CMK (cell line): ENCODE results near the gene TNFAIP8L1.
"Not testable (repeated sequence)": the region's sequence is repeated elsewhere in the genome, so short reads cannot be mapped to it uniquely, and the experiment has no call there.

Experiments
- DNase-seq: peaks from one replicate; pipeline ENCODE4 v3.0.0-alpha.2; 2010; ENCODE audit warnings: low read depth

The TNFAIP8L1 gene

GRCh38 chr19:4680021-4680420, 40.7 kb downstream of the TNFAIP8L1 start:
- not testable (repeated sequence) for DNase-seq

GRCh38 chr19:4682417-4683200, 43.3 kb downstream of the TNFAIP8L1 start:
- no peak for DNase-seq

- DNase-seq, result no peak
These were observed 45.2 kb downstream of the TNFAIP8L1 start for GRCh38 chr19:4684312-4685095.

- DNase-seq, result no peak
These were observed 47.4 kb downstream of the TNFAIP8L1 start for GRCh38 chr19:4686700-4687099.

- DNase-seq, result no peak
These were observed 48.1 kb downstream of the TNFAIP8L1 start for GRCh38 chr19:4687396-4687795.

DNA sequence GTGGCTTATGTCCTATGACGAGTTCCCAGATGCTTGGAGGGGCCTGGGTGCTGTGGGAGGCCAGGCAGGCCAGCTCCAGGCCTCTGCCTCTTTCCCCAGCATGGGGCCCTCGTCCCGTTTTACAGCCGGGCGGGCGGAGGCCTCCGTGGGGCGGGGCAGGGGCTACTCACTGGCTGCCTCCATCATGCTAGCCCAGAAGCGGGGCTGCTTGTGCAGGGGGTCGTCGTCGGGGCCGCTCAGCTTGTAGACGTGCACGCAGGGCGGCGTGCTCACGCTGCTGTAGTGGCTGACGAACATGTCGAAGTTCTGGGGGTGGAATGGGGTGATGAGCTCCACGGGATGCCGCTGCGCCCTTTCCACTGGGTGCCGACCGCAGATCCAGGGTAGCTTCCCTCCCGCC, 49.3 kb downstream of the TNFAIP8L1 start:
- no peak for DNase-seq

DNA sequence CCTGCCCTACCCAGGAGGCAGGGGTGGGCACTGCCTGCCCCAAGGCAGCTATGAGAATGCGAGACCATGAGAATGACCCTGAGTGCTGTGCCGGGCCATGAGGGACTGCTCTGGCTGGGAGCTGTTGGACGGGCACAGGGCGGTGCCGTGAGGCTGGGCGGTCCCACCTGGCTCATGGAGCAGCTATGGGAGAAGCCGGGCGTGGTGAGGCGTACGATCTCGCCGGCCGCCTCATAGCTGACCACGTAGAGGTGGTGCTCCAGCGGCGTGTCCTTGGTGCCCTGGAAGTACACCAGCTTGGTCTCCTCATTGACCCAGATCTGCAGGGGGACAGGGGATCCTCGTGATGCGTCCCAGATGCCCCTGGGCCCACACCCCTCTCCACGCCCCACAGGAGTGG, 50.1 kb downstream of the TNFAIP8L1 start:
- no peak for DNase-seq

DNA sequence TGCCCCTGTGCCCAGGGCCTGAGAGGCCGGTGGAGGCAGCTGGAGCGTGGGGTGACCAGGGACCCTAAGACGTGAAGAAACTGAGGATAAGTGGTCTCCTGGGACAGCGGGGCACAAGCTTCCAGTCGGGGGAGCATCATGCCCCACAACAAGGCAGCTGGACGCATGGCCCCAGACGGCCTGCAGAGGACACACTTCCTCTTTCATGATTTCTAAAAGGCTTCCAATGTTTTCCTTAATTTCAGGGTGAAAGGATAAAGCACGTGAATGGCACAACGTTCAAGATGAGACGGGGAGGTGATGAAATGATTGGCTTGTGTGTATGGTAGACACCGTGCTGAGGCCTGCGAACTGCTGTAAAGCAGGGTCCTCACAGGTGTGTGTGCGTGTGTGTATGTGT, 51.0 kb downstream of the TNFAIP8L1 start:
- DNase-seq, result no peak

GRCh38 chr19:4691373-4691772, 52.1 kb downstream of the TNFAIP8L1 start:
- no peak for DNase-seq

DNA sequence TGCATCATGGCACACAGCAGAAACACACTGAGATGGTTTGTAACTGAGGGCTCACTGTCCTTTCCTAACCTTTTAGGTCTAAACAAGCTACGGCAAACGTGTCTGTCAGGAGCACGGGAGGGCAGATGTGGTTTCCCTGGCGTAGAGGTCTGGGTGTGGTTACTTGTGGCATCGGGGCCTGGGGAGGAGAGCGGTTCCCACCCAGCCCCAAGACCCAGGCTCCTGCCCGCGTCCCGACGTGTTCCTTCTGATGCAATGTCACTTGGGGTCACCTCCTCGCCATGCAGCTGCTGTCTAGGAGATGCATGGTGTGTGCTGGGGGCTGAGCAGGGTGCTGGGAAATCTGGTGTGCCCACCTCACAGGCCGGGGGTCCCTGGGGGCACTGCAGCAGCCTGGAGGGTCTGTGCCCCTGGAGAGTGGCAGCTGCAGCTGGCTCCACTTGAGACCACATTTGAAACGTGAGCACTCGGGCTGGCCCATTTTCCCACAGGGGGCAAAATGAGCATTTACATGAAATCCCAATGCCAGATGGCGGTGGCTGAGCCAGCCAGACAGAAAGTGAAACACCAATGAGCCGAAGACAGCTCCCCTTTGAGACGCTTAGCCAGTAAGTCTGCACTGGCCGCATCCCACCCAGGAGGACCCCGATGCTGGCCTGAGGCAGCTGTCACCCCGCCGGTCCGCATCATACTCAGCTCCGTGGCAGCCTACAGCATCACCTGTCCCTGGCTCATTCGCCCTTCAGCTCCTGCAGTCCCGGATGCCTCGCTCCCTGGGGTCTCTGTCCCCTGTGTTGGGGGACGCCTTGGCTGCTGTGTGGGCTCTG, 53.1 kb downstream of the TNFAIP8L1 start:
- DNase-seq, result no peak

- no peak for DNase-seq
These were observed 53.7 kb downstream of the TNFAIP8L1 start for GRCh38 chr19:4693078-4693350.

GRCh38 chr19:4693471-4694121, 54.3 kb downstream of the TNFAIP8L1 start:
- no peak for DNase-seq

- no peak for DNase-seq
These were observed 55.1 kb downstream of the TNFAIP8L1 start for GRCh38 chr19:4694211-4694987.

DNA sequence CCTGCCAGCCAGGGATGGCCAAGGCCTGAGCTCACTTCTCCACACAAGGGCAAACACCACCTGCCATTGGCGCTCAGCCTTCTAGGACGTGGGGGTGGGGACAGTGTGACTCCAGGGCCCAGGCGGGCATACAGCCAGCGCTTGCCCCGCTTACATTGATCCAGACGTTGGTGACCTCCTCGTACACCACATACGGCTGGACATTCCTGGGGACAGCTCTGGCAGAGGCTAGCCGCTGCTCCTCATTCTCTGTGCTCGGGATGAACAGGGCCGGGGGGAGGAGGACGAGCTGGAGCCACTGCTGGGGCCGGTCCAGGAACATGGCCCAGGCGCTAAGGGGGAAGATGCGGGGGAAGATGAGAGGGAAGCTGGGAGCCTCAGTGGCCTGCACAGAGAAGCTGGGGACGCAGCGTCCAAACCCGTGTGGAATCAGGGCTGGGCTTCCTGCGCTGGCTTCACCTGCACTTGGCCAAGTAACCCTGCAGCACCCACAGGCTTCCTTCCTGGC, 56.0 kb downstream of the TNFAIP8L1 start:
- DNase-seq, result no peak

DNA sequence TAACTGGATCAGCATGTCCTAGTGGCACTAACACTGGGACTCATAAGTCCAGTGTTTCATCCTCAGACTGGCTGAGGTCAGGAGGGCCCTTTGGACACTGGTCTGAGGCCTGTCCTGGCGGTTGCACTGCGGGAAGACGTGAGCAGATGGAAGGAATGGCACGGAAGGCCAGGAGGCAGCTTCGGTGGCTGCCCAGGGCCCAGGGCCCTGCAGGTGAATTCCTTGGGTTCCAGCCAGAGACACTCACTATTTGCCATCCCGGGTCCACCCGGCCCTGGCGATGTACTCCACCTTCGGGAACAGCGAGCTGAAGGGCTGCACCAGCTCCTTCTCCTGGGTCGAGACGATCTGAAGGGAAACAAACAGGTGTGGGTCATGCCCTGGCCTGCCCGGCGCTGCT, 58.0 kb downstream of the TNFAIP8L1 start:
- DNase-seq, result no peak

DNA sequence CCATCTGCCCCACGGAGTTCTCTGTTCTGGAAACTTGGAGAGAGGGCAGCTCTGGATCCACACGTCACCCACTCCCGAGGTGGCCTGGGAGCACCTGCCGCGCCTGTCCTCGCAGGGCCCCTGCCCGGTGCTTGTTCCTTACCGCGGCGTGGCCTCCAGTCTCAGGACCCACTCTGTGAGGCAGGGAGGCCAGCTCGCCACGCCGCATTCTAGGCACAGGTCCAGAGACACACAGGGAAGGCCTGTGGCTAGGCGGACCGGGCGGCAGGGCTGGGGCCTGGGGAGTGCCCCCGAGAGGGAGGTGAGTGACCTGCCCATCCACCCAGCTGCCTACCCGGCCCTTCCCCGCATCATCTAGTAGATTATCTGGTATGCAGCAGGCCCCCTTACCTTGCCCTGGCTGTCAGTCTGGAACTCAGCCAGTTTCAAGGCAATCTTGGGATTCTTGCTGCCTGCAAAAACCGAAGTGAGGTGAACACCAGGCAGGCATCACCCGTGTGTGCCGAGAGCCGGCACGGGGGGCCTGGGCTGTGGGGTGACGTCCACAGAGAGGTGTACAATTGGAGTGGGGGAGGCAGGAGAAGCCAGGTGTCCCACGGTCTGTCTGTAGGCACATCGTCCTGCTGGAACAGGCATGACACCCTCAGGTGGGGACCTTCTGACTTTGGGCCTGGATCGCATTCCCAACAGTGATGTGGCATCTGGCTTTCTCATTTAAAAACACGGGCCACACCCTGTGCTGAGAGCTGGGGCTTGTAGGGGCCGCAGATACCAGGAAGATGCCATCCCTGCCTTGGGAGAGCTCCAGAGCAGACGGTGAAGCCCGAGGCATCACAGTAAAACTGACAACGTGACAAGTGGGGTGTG, 60.7 kb downstream of the TNFAIP8L1 start:
- DNase-seq, result no peak

GRCh38 chr19:4700693-4700970, 61.3 kb downstream of the TNFAIP8L1 start:
- no peak for DNase-seq

- no peak for DNase-seq
These were observed 62.2 kb downstream of the TNFAIP8L1 start for GRCh38 chr19:4701557-4701956.

DNA sequence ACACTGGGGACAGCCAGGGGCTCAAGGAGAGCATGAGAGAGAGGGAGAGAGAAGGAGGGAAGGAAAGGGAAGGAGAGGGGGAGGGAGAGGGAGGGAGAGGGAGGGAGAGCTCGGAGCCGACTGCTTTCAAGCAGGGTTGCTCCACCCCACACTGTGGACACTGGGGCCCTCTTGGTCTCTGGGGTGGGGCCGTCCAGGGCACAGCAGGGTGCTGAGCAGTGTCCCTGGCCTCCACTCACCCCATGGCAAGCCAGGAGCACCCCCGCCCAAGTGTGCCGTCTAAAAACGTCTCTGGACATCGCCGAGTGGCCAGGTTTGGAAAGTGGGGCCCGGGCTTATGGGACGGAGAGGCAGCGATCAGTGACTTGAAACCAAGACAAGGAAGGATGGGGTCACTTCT, 63.4 kb downstream of the TNFAIP8L1 start:
- DNase-seq, result no peak

DNA sequence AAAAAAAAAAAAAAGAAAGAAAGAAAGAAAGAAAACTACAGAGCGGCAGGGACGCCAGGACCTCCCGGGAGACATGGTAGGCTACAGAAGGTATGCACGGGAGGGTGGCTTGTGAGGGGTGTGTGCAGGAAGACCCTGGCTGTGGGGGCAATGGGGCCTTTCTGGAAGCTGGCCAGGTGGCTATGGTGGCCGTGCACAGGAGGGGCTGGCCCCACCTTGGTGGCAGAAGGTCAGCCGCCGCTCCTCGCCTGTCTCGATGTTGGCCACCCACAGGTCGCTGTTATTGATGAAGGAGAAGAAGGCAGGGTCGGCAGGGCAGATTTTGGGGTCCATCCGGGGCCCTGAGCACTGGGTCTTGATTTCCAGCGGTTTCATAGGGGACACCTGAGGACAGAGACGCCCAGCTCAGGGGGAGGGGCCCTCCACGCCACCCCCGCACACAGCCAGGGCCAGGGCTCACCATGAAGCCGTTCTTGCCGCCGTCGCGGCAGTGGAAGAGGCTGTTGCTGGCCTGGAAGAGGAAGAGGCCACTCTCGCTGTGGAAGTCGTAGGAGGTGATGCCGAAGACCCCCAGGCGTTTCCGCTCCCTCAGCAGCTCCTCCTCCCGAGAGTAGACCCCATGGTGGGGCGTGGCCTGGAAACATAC, 64.5 kb downstream of the TNFAIP8L1 start:
- no peak for DNase-seq
